ENCODE data around the gene MORN5.
"Not testable (repeated sequence)": the region's sequence is repeated elsewhere in the genome, so short reads cannot be mapped to it uniquely, and the experiment has no call there.

MORN5 gene

DNA sequence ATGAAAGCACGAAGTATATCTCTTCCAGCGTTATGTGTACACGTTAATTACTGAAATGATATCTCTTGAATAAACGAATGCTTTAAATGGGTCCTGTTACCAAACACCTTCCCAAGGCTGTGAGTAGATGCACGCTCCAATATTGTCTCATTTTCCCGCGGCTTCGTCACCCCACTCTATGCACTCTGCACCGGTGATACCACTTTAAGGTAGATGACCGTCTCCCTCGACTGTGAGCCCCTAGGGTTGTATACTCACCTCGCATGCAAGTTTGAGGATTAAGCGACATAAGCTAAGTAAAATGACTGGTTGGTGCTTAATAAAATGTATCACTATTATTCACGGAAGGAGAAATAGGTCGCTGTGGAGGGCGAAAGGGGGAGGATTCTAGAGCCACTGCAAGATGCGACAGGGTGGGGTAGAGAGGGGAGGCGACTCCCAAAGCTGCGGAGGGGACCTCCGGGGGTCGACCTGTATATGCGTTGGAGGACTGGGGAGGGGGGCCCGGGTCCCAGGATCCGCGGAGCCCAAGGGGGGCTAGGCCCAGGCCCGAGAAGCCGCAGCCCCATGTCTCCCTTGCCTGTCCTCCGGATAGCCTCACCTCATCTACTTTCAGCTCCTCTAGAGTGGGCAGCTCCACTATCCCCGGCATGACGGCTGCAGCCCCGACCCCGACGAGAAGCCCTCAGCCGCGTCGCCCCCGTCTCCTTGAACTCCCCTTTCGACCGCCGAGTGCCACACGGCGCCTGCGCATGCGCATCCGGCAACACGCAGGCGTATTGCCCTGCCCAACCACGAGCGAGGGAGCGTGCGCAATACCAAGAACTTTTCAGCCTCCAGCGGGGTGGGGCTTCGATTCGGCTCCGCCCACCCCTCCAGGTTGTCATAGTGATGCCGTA, at the start of gene MORN5, which contains the start of gene NDUFA8:
TSS of gene MORN5 (plus strand) at position 883 of the 899 bp plus-strand sequence. CDS start 65 bp downstream, outside the sequence.
TSS of gene NDUFA8 (minus strand) at position 754 of the 899 bp plus-strand sequence. CDS start at position 652, 102 bp downstream.
- Mint-ChIP-seq H3K36me3 (peaks cover 4% of the 10 kb centered on the region), H3K9me3 (ENCODE audit: low read depth) (peaks cover 6% of the 10 kb centered on the region), H3K27ac (peak within 1 kb of the TSS; percentile 93), H3K4me1 (ENCODE audit: low read depth) (peaks cover 44% of the 10 kb centered on the region), H3K4me3 (peak within 1 kb of the TSS; percentile 96), H3K27me3 (peaks cover 7% of the 10 kb centered on the region)

DNA sequence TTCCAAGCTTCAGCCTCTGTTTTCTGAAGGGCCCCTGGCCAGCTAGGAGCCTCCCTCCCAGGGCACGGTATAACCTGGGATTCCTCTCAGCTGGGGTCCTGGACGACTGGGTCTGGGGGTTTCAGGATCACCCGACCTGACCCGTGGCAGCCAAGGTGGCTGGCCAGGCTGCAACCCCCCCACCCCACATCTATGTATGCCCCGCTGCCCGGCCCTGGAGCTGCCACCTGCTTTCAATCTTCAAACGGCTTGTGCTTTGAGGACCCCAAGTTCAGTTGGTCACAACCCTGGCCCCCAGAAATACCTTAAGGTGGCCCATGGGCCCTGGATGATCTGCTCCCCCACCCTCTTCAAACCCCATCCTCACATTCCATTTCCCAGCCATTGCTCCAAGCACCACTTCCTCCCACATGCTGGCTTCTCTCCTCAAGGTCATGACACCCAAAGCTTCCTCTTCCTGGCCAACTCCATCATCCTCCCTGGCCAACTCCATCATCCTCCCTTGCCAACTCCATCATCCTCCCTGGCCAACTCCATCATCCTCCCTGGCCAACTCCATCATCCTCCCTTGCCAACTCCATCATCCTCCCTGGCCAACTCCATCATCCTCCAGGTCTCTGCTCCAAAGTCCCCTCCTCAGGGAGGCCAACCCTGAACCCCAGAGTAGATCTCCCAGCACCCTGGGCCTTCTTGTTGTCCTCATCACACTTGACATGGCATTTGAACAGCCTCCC, 49.4 kb upstream of the MORN5 start:
- Mint-ChIP-seq H3K27ac (no peak overlapping the region), H3K4me1 (ENCODE audit: low read depth) (no peaks in the 10 kb centered on the region), H3K4me3 (no peak overlapping the region), H3K27me3 (no peaks in the 10 kb centered on the region), H3K9me3 (ENCODE audit: low read depth) (no peaks in the 10 kb centered on the region), H3K36me3 (no peaks in the 10 kb centered on the region)

DNA sequence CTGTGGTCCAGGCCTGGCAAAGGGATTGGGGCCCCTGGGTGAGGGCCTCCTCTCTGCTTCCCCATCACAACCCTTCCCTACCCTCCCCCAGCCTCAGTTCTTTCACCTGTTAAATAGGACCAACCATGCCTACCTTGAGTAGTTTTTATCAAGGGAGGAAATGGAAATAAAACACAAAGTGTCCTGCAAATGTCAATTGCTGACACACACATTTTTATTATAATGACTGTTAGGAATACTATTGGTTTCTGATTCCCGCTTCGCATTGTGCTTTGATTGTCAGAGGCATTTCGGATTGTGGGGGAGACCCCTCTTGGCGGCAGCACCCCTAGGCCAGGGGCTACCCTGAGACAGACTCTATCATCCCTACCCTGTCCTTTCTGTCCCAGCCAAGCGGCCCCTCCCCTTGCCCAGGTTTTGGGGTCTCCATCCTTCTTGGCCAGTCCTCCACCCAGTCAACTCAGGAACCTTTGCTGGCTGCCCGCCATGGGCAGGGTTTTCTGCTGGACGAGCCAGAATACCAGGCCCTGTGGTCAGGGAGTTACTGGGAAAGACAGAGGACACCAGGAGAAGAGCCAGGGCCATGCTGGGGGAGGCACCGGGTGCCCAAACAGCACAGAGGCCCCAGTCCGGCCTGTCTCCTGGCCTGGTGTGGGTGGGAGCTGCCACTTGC, 48.2 kb upstream of the MORN5 start:
- H3K27me3 Mint-ChIP-seq: no peaks in the 10 kb centered on the region
- H3K27ac Mint-ChIP-seq: no peak overlapping the region
- H3K9me3 Mint-ChIP-seq (ENCODE audit: low read depth): no peaks in the 10 kb centered on the region
- H3K4me1 Mint-ChIP-seq (ENCODE audit: low read depth): no peaks in the 10 kb centered on the region
- H3K4me3 Mint-ChIP-seq: no peak overlapping the region
- no peaks in the 10 kb centered on the region for H3K36me3 Mint-ChIP-seq

DNA sequence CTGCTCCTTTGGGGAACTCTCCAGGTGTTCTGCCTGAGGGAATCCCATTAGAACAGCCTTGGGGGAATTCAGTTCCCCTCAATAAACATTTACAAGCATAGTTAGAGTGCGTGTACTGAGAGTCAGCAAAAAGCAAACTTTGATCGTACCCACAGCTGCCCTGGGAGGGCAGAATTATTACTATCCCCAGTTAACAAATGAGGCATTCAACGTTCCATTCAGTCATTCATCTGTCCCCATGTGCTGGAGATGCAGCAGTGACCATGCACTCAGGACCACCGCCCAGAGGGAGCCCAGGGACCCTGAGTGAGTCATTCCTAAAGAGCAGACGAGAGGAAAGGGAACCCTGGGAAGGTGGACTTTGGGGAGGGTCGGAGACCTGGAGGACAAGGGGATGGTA, 47.5 kb upstream of the MORN5 start:
- H3K4me1 Mint-ChIP-seq (ENCODE audit: low read depth): no peaks in the 10 kb centered on the region
- H3K27ac Mint-ChIP-seq: no peak overlapping the region
- H3K9me3 Mint-ChIP-seq (ENCODE audit: low read depth): no peaks in the 10 kb centered on the region
- H3K4me3 Mint-ChIP-seq: no peak overlapping the region
- H3K36me3 Mint-ChIP-seq: no peaks in the 10 kb centered on the region
- no peaks in the 10 kb centered on the region for H3K27me3 Mint-ChIP-seq

DNA sequence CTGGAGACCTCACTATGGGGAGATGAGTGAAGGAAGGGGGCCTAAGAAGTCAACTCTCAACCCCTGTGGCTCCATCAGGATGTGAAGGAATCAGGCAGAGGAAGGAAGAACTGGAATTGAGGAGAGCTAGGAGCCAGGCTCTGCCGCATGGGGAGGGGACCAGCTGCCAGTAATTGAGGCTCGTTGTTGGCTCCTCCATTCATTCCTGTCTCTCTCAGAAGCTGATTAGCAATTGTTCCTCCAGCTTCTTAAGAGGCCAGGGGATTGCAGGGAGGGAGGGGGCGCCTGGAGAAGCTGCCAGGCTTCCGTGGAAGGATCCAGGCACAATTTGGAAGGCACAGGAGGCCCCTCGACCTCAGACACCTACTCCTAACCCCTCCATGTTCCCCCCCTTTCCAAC, 46.1 kb upstream of the MORN5 start:
- Mint-ChIP-seq H3K36me3 (no peaks in the 10 kb centered on the region), H3K4me3 (no peak overlapping the region), H3K9me3 (ENCODE audit: low read depth) (no peaks in the 10 kb centered on the region), H3K4me1 (ENCODE audit: low read depth) (no peaks in the 10 kb centered on the region), H3K27me3 (no peaks in the 10 kb centered on the region), H3K27ac (no peak overlapping the region)

DNA sequence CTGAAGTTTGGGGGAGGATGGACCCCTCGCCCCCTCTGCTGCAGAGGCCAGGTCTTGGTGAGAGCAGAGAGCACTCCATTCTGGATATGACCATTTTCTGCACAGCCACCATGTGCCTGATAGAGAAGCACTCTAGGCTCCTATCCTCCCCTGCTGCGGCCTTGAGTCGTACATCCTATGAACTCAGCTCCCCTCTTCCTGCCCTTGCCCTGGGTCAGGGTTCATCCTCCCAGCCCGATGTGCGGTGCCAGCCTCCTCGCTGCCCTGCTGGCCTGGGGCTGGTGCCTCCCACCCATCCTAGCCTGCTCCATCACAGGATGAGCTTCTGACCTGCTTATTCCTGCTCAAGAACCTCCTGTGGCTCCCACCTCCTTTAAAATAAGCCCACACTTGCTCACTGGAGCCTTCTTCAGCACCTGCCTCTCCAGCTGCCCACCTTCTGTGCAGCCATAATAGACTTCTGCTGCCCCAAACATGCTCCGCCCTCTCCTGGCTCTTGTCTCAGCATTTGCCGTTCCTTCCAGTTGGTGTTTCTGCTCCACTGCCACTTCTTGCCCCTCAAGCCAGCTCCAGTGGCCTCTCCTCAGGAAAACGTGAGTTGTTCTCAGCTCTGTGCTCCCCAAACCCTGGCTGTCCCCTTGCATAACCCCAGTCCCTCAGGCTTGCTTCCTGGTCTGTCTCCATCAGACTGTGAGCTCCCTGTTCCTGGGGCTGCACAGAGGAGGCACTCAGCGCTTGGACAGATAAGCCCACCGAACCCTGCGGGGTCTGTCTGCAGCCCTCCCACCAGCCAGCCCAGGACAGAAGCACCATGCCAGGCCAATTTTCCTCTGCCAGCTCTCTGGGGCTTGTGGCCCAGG, 44.3 kb upstream of the MORN5 start:
- Mint-ChIP-seq H3K27ac (no peak overlapping the region), H3K4me3 (no peak overlapping the region), H3K27me3 (no peaks in the 10 kb centered on the region)

DNA sequence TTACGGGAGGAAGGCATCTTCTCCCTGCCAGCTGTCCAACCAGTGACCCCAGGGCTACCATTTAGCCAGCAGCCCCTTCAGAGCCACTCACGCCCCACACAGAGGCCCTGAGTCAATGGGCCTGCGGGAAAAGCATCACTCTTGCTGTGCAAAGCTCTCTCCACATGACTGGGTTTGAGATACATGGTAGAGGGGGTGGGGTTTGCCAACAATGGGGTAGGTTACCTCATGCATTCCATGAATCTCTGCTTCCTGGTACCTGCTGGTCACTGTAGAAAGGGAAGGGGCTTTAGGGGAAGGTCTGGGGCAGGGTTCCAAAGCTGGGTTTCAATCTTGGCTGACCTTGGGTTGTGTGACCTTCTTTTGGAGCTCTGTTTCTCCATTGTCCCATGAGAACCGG, 43.7 kb upstream of the MORN5 start:
- H3K4me3 Mint-ChIP-seq: no peak overlapping the region
- H3K27me3 Mint-ChIP-seq: no peaks in the 10 kb centered on the region
- H3K36me3 Mint-ChIP-seq: no peaks in the 10 kb centered on the region
- H3K9me3 Mint-ChIP-seq (ENCODE audit: low read depth): no peaks in the 10 kb centered on the region
- H3K4me1 Mint-ChIP-seq (ENCODE audit: low read depth): no peaks in the 10 kb centered on the region
- no peak overlapping the region for H3K27ac Mint-ChIP-seq

More for the DNA sequence above, 44.3 kb upstream of the MORN5 start:
- no peaks in the 10 kb centered on the region for H3K9me3 Mint-ChIP-seq (ENCODE audit: low read depth)
- no peaks in the 10 kb centered on the region for H3K36me3 Mint-ChIP-seq
- H3K4me1 Mint-ChIP-seq (ENCODE audit: low read depth): no peaks in the 10 kb centered on the region

DNA sequence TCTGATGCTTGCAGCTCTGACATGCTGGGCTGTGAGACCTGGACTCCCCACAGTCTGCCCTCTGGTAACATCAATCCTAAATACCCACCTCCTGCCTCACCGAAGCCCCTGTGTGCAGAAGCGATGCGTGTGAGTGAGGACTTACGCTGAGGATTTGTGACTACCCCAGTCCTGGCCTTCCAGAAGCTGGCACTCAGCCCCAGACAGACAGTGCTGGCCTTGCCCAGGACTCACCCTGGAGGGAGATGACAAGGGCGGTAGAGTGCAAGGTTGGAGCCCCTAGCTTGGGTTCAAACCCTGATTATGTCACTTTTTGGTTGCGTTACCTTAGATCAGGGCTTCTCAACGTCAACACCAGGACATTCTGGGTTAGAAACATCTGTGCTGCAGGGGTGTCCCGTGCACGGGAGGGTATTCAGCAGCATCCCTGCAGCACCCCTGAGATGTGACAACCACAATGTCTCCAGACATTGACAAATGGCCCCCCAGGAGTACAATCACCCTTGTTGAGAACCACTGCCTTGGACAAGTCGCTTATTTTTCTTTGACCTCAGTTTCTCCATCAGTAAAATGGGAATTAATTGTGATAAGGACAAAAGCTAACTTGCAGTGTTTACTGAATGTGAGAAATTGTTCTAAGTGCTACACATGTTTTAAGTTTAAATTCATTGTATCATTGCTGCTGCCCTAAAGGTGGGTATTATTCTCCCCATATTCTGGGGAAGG, 43.1 kb upstream of the MORN5 start:
- no peaks in the 10 kb centered on the region for H3K36me3 Mint-ChIP-seq
- no peak overlapping the region for H3K27ac Mint-ChIP-seq
- no peaks in the 10 kb centered on the region for H3K27me3 Mint-ChIP-seq
- no peak overlapping the region for H3K4me3 Mint-ChIP-seq
- no peaks in the 10 kb centered on the region for H3K9me3 Mint-ChIP-seq (ENCODE audit: low read depth)
- H3K4me1 Mint-ChIP-seq (ENCODE audit: low read depth): no peaks in the 10 kb centered on the region

DNA sequence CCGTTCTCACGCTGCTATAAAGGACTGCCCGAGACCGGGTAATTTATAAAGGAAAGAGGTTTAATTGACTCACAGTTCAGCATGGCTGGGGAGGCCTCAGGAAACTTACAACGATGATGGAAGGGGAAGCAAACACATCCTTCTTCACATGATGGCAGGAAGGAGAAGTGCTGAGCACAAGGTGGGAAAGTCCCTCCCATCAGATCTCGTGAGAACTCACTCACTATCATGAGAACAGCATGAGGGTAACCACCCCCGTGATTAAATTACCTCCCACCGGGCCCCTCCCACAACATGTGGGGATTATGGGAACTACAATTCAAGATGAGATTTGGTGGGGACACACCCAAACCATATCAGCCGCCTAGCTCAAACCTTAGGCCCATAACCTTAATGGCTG, 42.5 kb upstream of the MORN5 start:
- not testable (repeated sequence) for H3K9me3 Mint-ChIP-seq (ENCODE audit: low read depth); H3K27me3 Mint-ChIP-seq; H3K27ac Mint-ChIP-seq; H3K4me3 Mint-ChIP-seq; H3K36me3 Mint-ChIP-seq; H3K4me1 Mint-ChIP-seq (ENCODE audit: low read depth)

DNA sequence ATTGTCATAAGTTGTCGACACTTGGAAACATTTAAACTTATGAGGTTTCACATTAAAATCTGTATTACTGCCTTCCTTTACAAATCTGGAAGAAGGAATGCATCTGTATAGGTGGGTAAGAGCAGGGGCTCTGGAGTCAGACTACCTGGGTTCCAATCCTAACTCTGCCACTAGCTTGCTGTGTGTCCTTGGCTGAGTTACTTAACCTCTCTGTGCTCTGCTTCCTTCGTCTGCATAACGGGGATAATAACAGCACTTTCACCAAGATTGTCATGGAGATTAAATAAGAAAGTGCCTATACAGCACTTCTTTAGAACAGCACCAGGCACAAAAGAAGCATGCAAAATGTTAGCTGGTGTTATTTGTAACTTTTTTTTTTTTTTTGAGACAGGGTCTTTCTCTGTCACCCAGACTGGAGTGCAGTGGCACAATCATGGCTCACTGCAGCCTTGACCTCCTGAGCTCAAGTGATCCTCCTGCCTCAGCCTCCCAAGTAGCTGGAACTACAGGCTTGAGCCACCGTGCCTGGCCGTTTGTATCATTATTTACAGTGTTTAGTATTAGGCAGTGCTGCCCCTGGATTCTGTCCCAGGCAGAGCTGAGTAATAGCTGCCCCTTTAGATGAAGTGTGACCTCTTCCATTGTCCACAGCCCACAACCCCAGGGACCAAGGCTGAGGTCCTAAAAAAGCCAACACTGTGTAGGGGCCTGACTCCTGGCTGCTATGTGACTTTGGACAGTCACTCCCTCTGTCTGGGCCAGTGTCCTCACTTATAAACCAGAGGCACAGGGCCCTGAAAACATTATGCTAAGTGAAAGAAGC, 41.2 kb upstream of the MORN5 start:
- no peaks in the 10 kb centered on the region for H3K27me3 Mint-ChIP-seq
- no peaks in the 10 kb centered on the region for H3K36me3 Mint-ChIP-seq
- H3K4me1 Mint-ChIP-seq (ENCODE audit: low read depth): no peaks in the 10 kb centered on the region
- H3K9me3 Mint-ChIP-seq (ENCODE audit: low read depth): no peaks in the 10 kb centered on the region
- no peak overlapping the region for H3K4me3 Mint-ChIP-seq
- no peak overlapping the region for H3K27ac Mint-ChIP-seq

DNA sequence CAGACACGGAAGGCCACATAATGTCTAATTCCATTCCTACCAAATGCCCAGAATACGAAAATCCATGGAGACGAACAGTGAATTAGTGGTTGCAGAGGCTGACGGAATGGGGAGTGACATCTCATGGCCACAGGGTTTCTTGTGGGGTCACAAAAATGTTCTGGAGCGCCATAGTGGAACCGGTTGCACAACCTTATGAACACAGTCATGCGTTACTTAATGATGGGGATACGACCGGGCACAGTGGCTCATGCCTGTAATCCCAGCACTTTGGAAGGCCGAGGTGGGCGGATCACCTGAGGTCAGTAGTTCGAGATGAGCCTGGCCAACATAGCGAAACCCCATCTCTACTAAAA, 40.6 kb upstream of the MORN5 start:
- no peak overlapping the region for H3K27ac Mint-ChIP-seq
- no peaks in the 10 kb centered on the region for H3K4me1 Mint-ChIP-seq (ENCODE audit: low read depth)
- H3K36me3 Mint-ChIP-seq: no peaks in the 10 kb centered on the region
- H3K27me3 Mint-ChIP-seq: peaks cover under 1% of the 10 kb centered on the region
- H3K9me3 Mint-ChIP-seq (ENCODE audit: low read depth): no peaks in the 10 kb centered on the region
- H3K4me3 Mint-ChIP-seq: no peak overlapping the region

DNA sequence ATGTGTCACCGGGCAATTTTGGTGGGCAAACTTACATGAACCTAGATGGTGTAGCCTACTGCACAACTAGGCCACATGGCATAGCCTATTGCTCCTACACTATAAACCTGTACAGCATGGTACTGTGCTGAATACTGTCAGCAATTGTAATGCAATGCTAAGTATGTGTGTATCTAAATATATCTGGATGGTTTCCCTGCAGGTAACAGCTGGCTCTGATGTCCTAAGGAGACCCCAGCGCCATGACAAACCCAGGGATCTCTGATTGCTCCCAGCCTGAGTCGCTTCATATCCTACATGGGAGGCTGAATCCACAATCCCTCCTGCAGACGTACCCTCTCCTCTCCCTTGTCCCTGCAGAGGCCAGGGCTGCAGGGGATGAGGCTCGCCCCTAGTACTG, 40.0 kb upstream of the MORN5 start:
- Mint-ChIP-seq H3K4me3 (no peak overlapping the region), H3K27ac (no peak overlapping the region), H3K36me3 (no peaks in the 10 kb centered on the region)

DNA sequence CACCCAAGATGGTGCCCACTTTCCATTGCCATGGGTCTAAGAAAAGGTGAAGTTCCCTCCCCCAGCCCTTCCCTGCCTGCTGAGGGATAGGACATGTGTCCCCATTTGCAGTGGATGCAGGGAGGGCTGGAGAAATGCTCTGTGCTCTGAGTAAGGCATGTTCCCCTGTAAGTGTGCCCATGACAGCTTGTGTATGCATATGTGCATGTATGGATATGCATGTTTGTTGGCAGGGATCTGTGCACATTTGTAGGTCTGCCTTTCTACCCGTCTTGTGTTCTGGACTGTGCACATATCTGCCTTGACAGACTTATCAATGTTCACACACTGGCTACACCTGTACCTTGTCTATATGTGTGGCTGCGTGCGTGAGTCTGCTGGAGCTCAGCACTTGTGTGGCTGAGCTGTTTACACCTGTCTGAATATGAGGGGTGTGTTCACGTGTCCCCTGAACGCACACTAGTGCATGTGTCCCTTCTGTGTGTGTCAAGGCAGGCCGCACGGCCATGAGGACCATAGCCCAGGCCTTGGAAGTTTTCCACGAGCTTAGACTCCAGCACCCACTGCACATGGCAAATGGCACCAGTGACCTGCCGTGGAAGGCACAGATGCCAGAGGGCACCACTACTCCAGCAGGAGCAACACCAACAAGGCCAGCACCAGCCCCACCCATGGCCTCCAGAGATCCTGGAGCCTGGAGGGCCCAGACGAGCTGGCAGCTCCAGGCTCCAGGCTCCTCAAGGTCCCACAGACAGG, 39.2 kb upstream of the MORN5 start:
- Mint-ChIP-seq H3K27me3 (peaks cover 7% of the 10 kb centered on the region), H3K4me3 (no peak overlapping the region), H3K27ac (no peak overlapping the region), H3K4me1 (ENCODE audit: low read depth) (peaks cover 3% of the 10 kb centered on the region), H3K36me3 (no peaks in the 10 kb centered on the region), H3K9me3 (ENCODE audit: low read depth) (no peaks in the 10 kb centered on the region)

More for the DNA sequence above, 40.0 kb upstream of the MORN5 start:
- Mint-ChIP-seq H3K4me1 (ENCODE audit: low read depth) (no peaks in the 10 kb centered on the region), H3K9me3 (ENCODE audit: low read depth) (no peaks in the 10 kb centered on the region), H3K27me3 (peaks cover 4% of the 10 kb centered on the region)
